Esophagus muscularis mucosa (tissue), 4 donors: ENCODE measurements around the gene SIK2. TPM values are rescaled to one million over a fixed set of nuclear protein-coding genes. Genes with fewer than 3 reads are reported as not detected.

ENCODE experiments used
- DNase-seq: peaks from one replicate; pipeline ENCODE4 v3.0.0-alpha.2; 2017; ENCODE audit errors: extremely low spot score
- H3K27ac ChIP-seq, 4 donors: fragments of 200-600 bp; sonication (generic); replicated peaks in 1 of 4; 1 replicate in 3 of 4; 2 replicates in 1 of 4; pipeline ENCODE4 v1.5.1; 2016 to 2019; ENCODE audit warnings: mild to moderate bottlenecking in 1 of 4
- H3K27me3 ChIP-seq, 4 donors: fragments of 200-600 bp; sonication (generic); one replicate each; pipeline versions ENCODE4 v1.5.1 to v1.6.0; 2016 to 2019
- H3K36me3 ChIP-seq, 4 donors: fragments of 200-600 bp; sonication (generic); one replicate each; pipeline ENCODE4 v1.5.1; 2016 to 2019
- H3K4me1 ChIP-seq, 4 donors: fragments of 200-600 bp; sonication (generic); one replicate each; pipeline ENCODE4 v1.5.1; 2016 to 2019
- H3K4me3 ChIP-seq, 4 donors: fragments of 200-600 bp; sonication (generic); 1 replicate in 2 of 4; 2 replicates in 2 of 4; pipeline ENCODE4 v1.5.1; 2016 to 2019; ENCODE audit warnings: mild to moderate bottlenecking in 4 of 4, moderate library complexity in 1 of 4
- H3K9me3 ChIP-seq, 4 donors: fragments of 200-600 bp; sonication (generic); 1 replicate in 3 of 4; 2 replicates in 1 of 4; pipeline ENCODE4 v1.5.1; 2016 to 2019
- CTCF ChIP-seq, 3 experiments: fragments of 200-600 bp in 2 of 3; fragments of 450-650 bp in 1 of 3; sonication (generic) in 2 of 3; IDR thresholded peaks; one replicate each; pipeline ENCODE4 v1.5.1; 2017 to 2019; ENCODE audit warnings: antibody characterized with exemption in 3 of 3, mild to moderate bottlenecking in 2 of 3, moderate library complexity in 1 of 3
- EP300 ChIP-seq: sonication (generic); formaldehyde crosslinking; IDR thresholded peaks from one replicate; pipeline ENCODE4 v1.6.1; 2017; ENCODE audit warnings: antibody characterized with exemption
- POLR2A ChIP-seq: fragments of 450-650 bp; IDR thresholded peaks from one replicate; pipeline ENCODE4 v1.6.1; 2017; ENCODE audit warnings: antibody characterized with exemption, moderate library complexity, mild to moderate bottlenecking, low read depth
- POLR2AphosphoS5 ChIP-seq, 2 donors: sonication (generic); formaldehyde crosslinking; IDR thresholded peaks; one replicate each; pipeline ENCODE4 v1.6.1; 2017; ENCODE audit warnings: antibody characterized with exemption in 2 of 2
- WGBS: methylation state at CpG from one replicate; pipeline ENCODE4 v1.1.5; 2018; 5-methylcytosine and 5-hydroxymethylcytosine counted together
- intact Hi-C: fragments of 100-400 bp; cut with DNase I; formaldehyde crosslinking; loops from one replicate; pipeline ENCODE4 v1.15.1; 2023
- total RNA-seq, 4 donors: library from RNA; depleted of rRNA; stranded (reverse); fragments of >200 nt; gene quantifications; one replicate each; pipeline versions ENCODE4 v1.1.0 to v1.2.1, GENCODE V29; 2016

The SIK2 gene
- total RNA-seq, 4 donors from 2014 or later, result 14.5 to 22.1 (median 17.4) TPM

- DNase-seq, result no peak
- intact Hi-C loops, result no loop called here
- peaks cover 0 to 7% (median 0%) of the 10 kb centered on the region in 4 donors for H3K4me1 ChIP-seq
- no peaks in the 10 kb centered on the region for H3K9me3 ChIP-seq
- no peak overlapping the region for H3K27ac ChIP-seq
- H3K27me3 ChIP-seq, result no peaks in the 10 kb centered on the region
- H3K4me3 ChIP-seq, result no peak overlapping the region
- no peak for TF ChIP-seq CTCF (IDR thresholded peaks at IDR 0.05)
- no peak for TF ChIP-seq EP300
- TF ChIP-seq POLR2AphosphoS5 (IDR thresholded peaks at IDR 0.05), result no peak
- TF ChIP-seq POLR2A, result no peak
- 89% methylated on average over 3 of the region's 3 CpGs for WGBS
- peaks cover 8 to 18% (median 10%) of the 10 kb centered on the region in 4 donors for H3K36me3 ChIP-seq
Measured at GRCh38 chr11:111683806-111684205, 81.6 kb downstream of the SIK2 start.

GRCh38 chr11:111684251-111684650 is 82.0 kb downstream of the SIK2 start:
- no peak for DNase-seq
- TF ChIP-seq POLR2A (no peak), CTCF (IDR thresholded peaks at IDR 0.05) (no peak)
- intact Hi-C loops, result no loop called here
- H3K4me1 ChIP-seq, result peaks cover 0 to 7% (median 0%) of the 10 kb centered on the region in 4 donors
- H3K36me3 ChIP-seq, result peaks cover 8 to 23% (median 15%) of the 10 kb centered on the region in 4 donors
- no peak overlapping the region for H3K4me3 ChIP-seq
- H3K27ac ChIP-seq, result no peak overlapping the region
- WGBS, result 86% methylated on average over 2 of the region's 2 CpGs
- H3K27me3 ChIP-seq, result no peaks in the 10 kb centered on the region
- no peaks in the 10 kb centered on the region for H3K9me3 ChIP-seq

DNA sequence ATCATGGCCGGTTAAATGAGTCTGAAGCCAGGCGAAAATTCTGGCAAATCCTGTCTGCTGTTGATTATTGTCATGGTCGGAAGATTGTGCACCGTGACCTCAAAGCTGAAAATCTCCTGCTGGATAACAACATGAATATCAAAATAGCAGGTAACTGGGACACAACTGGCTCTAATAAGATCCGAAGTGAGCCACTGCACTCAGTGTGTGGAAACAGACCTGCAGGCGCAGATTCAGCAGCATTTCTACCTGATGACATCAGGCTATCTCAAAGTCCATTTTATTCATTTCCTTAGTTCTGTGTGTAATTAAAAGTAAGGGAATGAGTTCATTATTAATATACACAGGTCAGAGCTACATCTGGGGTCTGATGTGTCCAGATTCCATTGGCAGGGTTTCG is 85.8 kb downstream of the SIK2 start:
- 90% methylated on average over 7 of the region's 7 CpGs for WGBS
- Histone ChIP-seq H3K4me3 (no peak overlapping the region), H3K36me3 (peaks cover 8 to 25% (median 18%) of the 10 kb centered on the region in 4 donors), H3K9me3 (no peaks in the 10 kb centered on the region), H3K27me3 (no peaks in the 10 kb centered on the region), H3K27ac (no peak overlapping the region), H3K4me1 (peaks cover 0 to 7% (median 0%) of the 10 kb centered on the region in 4 donors)
- intact Hi-C loops, result no loop called here
- no peak for DNase-seq
- TF ChIP-seq POLR2A, result no peak

DNA sequence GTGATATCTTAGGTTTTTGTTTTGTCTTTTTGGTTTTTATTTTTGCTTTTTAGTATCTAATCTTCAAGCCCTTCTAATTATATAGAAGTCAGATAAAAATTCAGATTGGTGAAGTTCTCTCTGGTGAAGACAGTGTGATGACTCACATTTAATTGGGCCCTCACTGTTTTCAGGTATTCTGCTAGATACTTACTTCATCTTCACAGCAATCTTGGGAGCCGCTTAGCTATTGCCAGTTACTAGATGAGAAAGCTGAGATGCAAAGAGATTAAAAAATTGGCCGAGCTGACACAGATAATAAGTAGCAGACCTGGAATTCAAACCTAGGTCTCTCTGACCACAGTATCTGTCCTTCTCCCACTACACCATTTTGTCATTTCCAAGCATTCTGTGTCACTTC is 88.9 kb downstream of the SIK2 start:
- TF ChIP-seq CTCF (IDR thresholded peaks at IDR 0.05) (no peak), POLR2A (no peak), POLR2AphosphoS5 (IDR thresholded peaks at IDR 0.05) (no peak), EP300 (no peak)
- Histone ChIP-seq H3K4me1 (peaks cover 12 to 28% (median 24%) of the 10 kb centered on the region in 4 donors), H3K4me3 (no peak overlapping the region), H3K27me3 (no peaks in the 10 kb centered on the region), H3K36me3 (peaks cover 8 to 25% (median 14%) of the 10 kb centered on the region in 4 donors), H3K27ac (no peak overlapping the region), H3K9me3 (no peaks in the 10 kb centered on the region)
- no peak for DNase-seq
- 98% methylated on average over 2 of the region's 2 CpGs for WGBS
- intact Hi-C loops, result no loop called here

DNA sequence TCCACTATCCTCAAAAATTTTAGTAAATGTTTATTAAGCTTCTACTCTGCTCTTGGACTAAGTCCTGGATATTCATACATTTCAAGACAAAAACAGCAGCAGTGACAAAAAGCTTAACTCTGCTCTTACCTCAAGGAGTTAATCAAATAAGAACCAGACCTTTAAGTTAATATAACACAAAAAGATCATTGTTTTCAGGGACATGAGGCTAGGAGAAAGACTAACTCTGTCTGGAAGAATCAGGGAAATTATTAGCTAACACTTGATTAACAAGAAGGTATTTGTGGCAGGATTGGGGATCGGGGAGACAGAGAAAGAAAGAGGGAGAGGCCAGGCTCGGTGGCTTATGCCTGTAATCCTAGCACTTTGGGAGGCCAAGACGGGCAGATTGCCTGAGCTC is 89.5 kb downstream of the SIK2 start:
- peaks cover 8 to 25% (median 14%) of the 10 kb centered on the region in 4 donors for H3K36me3 ChIP-seq
- no peak for DNase-seq
- H3K9me3 ChIP-seq, result no peaks in the 10 kb centered on the region
- H3K27ac ChIP-seq, result no peak overlapping the region
- intact Hi-C loops, result no loop called here
- 92% methylated on average over 3 of the region's 3 CpGs for WGBS
- H3K4me1 ChIP-seq, result peaks cover 17 to 32% (median 29%) of the 10 kb centered on the region in 4 donors
- no peaks in the 10 kb centered on the region for H3K27me3 ChIP-seq
- no peak for TF ChIP-seq CTCF (IDR thresholded peaks at IDR 0.05)
- no peak for TF ChIP-seq POLR2AphosphoS5 (IDR thresholded peaks at IDR 0.05)
- no peak overlapping the region for H3K4me3 ChIP-seq
